SK-N-SH (cell line): ENCODE results near the gene CP. TPM values are rescaled to one million over a fixed set of nuclear protein-coding genes. Genes with fewer than 3 reads are reported as not detected.

Experiments
- CTCF ChIA-PET: fragments of 300-600, 350-600 bp; formaldehyde crosslinking; extraction: SDS; loops from one replicate; lab custom pipeline; 2021; lab: Yijun Ruan, JAX
- POLR2A ChIA-PET: fragments of 350-600 bp; sonication (Branson Sonifier 250); formaldehyde crosslinking; extraction: SDS; loops from one replicate; lab custom pipeline; 2020; ENCODE audit warnings: antibody characterized with exemption, inconsistent platforms; lab: Yijun Ruan, JAX
- DNase-seq: peaks from one replicate; pipeline ENCODE4 v3.0.0; 2012
- H2AFZ ChIP-seq: fragments of 200-600 bp; sonication (generic); 2 replicates; pipeline ENCODE4 v1.8.1; 2016; ENCODE audit warnings: antibody characterized with exemption, mild to moderate bottlenecking, low read depth
- H3F3A ChIP-seq: fragments of 200-600 bp; sonication (generic); replicated peaks from 2 replicates; pipeline ENCODE3; 2016; ENCODE audit warnings: antibody characterized with exemption, mild to moderate bottlenecking; ENCODE audit not compliant: insufficient read depth
- H3K27ac ChIP-seq, 2 experiments: fragments of 200-500 bp in 1 of 2; fragments of 200-600 bp in 1 of 2; sonication (Bioruptor generic) in 1 of 2; sonication (generic), shearing (Covaris generic) in 1 of 2; 2 replicates each; pipeline versions ENCODE4 v1.5.1 to v1.6.1; 2014 to 2016; ENCODE audit warnings: low read depth in 2 of 2, inconsistent platforms in 1 of 2, low read length in 1 of 2, mild to moderate bottlenecking in 1 of 2, mixed read lengths in 1 of 2
- H3K27me3 ChIP-seq: fragments of 200-600 bp; sonication (generic), shearing (Covaris generic); 2 replicates; pipeline ENCODE4 v1.6.1; 2016; ENCODE audit warnings: mixed run types; ENCODE audit not compliant: insufficient read depth
- H3K36me3 ChIP-seq, 2 experiments: fragments of 200-500 bp in 1 of 2; fragments of 200-600 bp in 1 of 2; sonication (Bioruptor generic) in 1 of 2; sonication (generic) in 1 of 2; replicated peaks in 1 of 2; 2 replicates each; pipeline versions ENCODE3 to v1.5.1; 2014 to 2016; ENCODE audit warnings: low read length in 1 of 2, mild to moderate bottlenecking in 1 of 2; ENCODE audit not compliant: insufficient read depth in 2 of 2, control insufficient read depth in 1 of 2
- H3K4me1 ChIP-seq, 2 experiments: fragments of 200-500 bp in 1 of 2; fragments of 200-600 bp in 1 of 2; sonication (Bioruptor generic) in 1 of 2; sonication (generic), shearing (Covaris generic) in 1 of 2; 2 replicates each; pipeline versions ENCODE4 v1.5.1 to v1.6.1; 2014 to 2016; ENCODE audit warnings: low read depth in 1 of 2, low read length in 1 of 2, mixed run types in 1 of 2; ENCODE audit not compliant: insufficient read depth in 2 of 2, control insufficient read depth in 1 of 2
- H3K4me2 ChIP-seq: fragments of 200-600 bp; sonication (generic), shearing (Covaris generic); 2 replicates; pipeline ENCODE4 v1.6.1; 2017; ENCODE audit warnings: mixed run types
- H3K4me3 ChIP-seq, 2 experiments: fragments of 200-500 bp in 1 of 2; fragments of 200-600 bp in 1 of 2; sonication (Bioruptor generic) in 1 of 2; sonication (generic), shearing (Covaris generic) in 1 of 2; 2 replicates each; pipeline versions ENCODE4 v1.5.1 to v1.8.1; 2014 to 2016; ENCODE audit warnings: low read depth in 2 of 2, inconsistent platforms in 1 of 2, low read length in 1 of 2, mild to moderate bottlenecking in 1 of 2, mixed read lengths in 1 of 2, moderate library complexity in 1 of 2
- H3K79me2 ChIP-seq: fragments of 200-600 bp; sonication (generic); 2 replicates; pipeline ENCODE4 v1.8.1; 2017; ENCODE audit warnings: mild to moderate bottlenecking; ENCODE audit not compliant: insufficient read depth
- H3K9ac ChIP-seq: fragments of 200-600 bp; sonication (generic); 2 replicates; pipeline ENCODE4 v1.6.1; 2017; ENCODE audit warnings: mixed run types
- H3K9me2 ChIP-seq: fragments of 200-600 bp; sonication (generic); 2 replicates; pipeline ENCODE4 v1.6.1; 2017; ENCODE audit warnings: mixed run types
- H3K9me3 ChIP-seq: fragments of 200-600 bp; sonication (generic); 2 replicates; pipeline ENCODE4 v1.6.1; 2017; ENCODE audit warnings: mixed run types, mild to moderate bottlenecking, moderate library complexity
- H4K20me1 ChIP-seq: fragments of 200-600 bp; sonication (generic); 2 replicates; pipeline ENCODE4 v1.6.1; 2017; ENCODE audit warnings: mild to moderate bottlenecking, mixed run types; ENCODE audit not compliant: insufficient read depth
- CHD2 ChIP-seq: fragments of 150-350 bp; IDR thresholded peaks from 2 replicates; pipeline ENCODE4 v1.6.1; 2018; ENCODE audit warnings: low read length; ENCODE audit not compliant: partially characterized antibody
- ELF1 ChIP-seq: IDR thresholded peaks from 2 replicates; pipeline ENCODE4 v1.4.0; 2012
- EP300 ChIP-seq, 2 experiments: IDR thresholded peaks; 2 replicates each; pipeline versions ENCODE4 v1.4.0 to v1.6.1; 2012; ENCODE audit warnings: borderline replicate concordance in 1 of 2, low read depth in 1 of 2, low read length in 1 of 2
- FOSL2 ChIP-seq: IDR thresholded peaks from 2 replicates; pipeline ENCODE4 v1.4.0; 2012; ENCODE audit warnings: low read depth, mild to moderate bottlenecking, moderate library complexity, borderline replicate concordance
- FOXJ3 ChIP-seq: sonication (generic); formaldehyde crosslinking; IDR thresholded peaks from 2 replicates; pipeline ENCODE4 v1.5.1; 2020; ENCODE audit warnings: mild to moderate bottlenecking, missing genetic modification reagents
- FOXM1 ChIP-seq: IDR thresholded peaks from 2 replicates; pipeline ENCODE4 v1.4.0; 2012; ENCODE audit warnings: low read depth, mild to moderate bottlenecking
- GABPA ChIP-seq: IDR thresholded peaks from 2 replicates; pipeline ENCODE4 v1.4.0; 2012; ENCODE audit warnings: low read depth, mild to moderate bottlenecking
- MXI1 ChIP-seq: IDR thresholded peaks from 2 replicates; pipeline ENCODE4 v1.6.1; 2012; ENCODE audit warnings: mild to moderate bottlenecking, low read depth, low read length, improper control_type of control experiment
- NFIC ChIP-seq: IDR thresholded peaks from 2 replicates; pipeline ENCODE4 v1.4.0; 2012; ENCODE audit warnings: borderline replicate concordance
- NRF1 ChIP-seq: IDR thresholded peaks from 2 replicates; pipeline ENCODE4 v1.6.1; 2012; ENCODE audit warnings: low read depth, mild to moderate bottlenecking, low read length
- POLR2AphosphoS5 ChIP-seq: IDR thresholded peaks from 2 replicates; pipeline ENCODE4 v1.6.1; 2012; ENCODE audit warnings: low read depth, low read length
- RFX5 ChIP-seq: IDR thresholded peaks from 2 replicates; pipeline ENCODE4 v1.6.1; 2012; ENCODE audit warnings: mild to moderate bottlenecking, improper control_type of control experiment, low read length
- SMC3 ChIP-seq: IDR thresholded peaks from 2 replicates; pipeline ENCODE4 v1.6.1; 2012; ENCODE audit warnings: low read depth, low read length, improper control_type of control experiment
- WGBS: methylation state at CpG from one replicate; pipeline ENCODE4 v1.1.6; 2017; ENCODE audit warnings: low lambda C conversion rate; 5-methylcytosine and 5-hydroxymethylcytosine counted together
- polyA plus RNA-seq, 3 experiments: library from polyadenylated mRNA; depleted of rRNA; stranded (reverse); fragments of >200 nt; gene quantifications; 2 replicates each; pipeline ENCODE4 v1.2.3, GENCODE V29; 2012
- TF ChIP-seq, protein P1 (sequence below): fragments of 150-350 bp; IDR thresholded peaks from 2 replicates; pipeline ENCODE4 v1.6.1; 2017; ENCODE audit warnings: antibody characterized with exemption, low read length, low read depth, borderline replicate concordance
- TF ChIP-seq, protein P2 (sequence below): IDR thresholded peaks from 2 replicates; pipeline ENCODE4 v1.4.0; 2012; ENCODE audit warnings: low read depth, borderline replicate concordance
- TF ChIP-seq, protein P3 (sequence below): IDR thresholded peaks from 2 replicates; pipeline ENCODE4; 2012
- TF ChIP-seq, protein P4 (sequence below): fragments of 200-600 bp; sonication (generic); IDR thresholded peaks from 2 replicates; pipeline ENCODE4 v1.6.1; 2017; ENCODE audit warnings: antibody characterized with exemption, mild to moderate bottlenecking, moderate library complexity
- TF ChIP-seq, protein P5 (sequence below): IDR thresholded peaks from 2 replicates; pipeline ENCODE4 v1.4.0; 2012; ENCODE audit warnings: low read depth, borderline replicate concordance

The CP gene
- polyA plus RNA-seq, 1 of the 3 experiments (the other 2 are of a cell fraction), result not detected

DNA sequence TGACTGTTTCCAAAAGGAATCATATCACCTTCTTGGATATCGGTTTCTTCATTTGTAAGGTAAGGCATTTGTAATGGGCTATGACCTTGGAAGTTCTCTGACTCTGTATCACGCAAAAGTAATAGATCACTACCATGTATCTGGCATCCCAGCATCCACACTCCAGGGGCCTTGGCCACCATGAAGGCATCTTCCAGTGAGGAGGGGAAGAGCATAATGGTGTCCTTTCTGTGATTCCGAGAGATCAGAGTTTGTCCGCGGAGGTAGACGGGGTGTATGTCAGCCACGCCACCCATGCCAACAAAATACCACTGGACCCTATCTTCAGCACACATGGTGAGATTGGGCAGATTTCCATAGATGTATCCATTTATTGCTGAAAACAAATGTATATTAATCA is 48.1 kb upstream of the CP start:
- Histone ChIP-seq H3K9ac (no peak overlapping the region), H2AFZ (no peak overlapping the region), H3K79me2 (no peaks in the 10 kb centered on the region), H3K4me2 (0 out of 2 replicates have a peak overlapping the region, but pooled peaks have one; percentile 22), H3K27me3 (no peaks in the 10 kb centered on the region), H3K4me3 (no peak overlapping the region), H4K20me1 (no peaks in the 10 kb centered on the region), H3K9me2 (no peaks in the 10 kb centered on the region), H3K9me3 (no peaks in the 10 kb centered on the region), H3K4me1 (peaks cover 0 to 4% of the 10 kb centered on the region in 2 experiments; a peak in 1 of 4 replicates), H3F3A (no peaks in the 10 kb centered on the region), H3K27ac (peak overlapping the region in 1 of 2 experiments; percentile 26; a peak in 1 of 4 replicates), H3K36me3 (no peaks in the 10 kb centered on the region)
- DNase-seq, result no peak
- ChIA-PET POLR2A (no interaction called here), CTCF (interaction anchor here (0.9 to 2.1 kb wide), 2 partner anchors 140 to 315 kb away, joined by 3 to 5 read pairs; partner anchors contain the start of gene HPS3)
- 99% methylated on average over 7 of the region's 7 CpGs for WGBS
- TF ChIP-seq GABPA (no peak), FOSL2 (no peak), ELF1 (no peak), CHD2 (no peak)
- TF ChIP-seq, protein P1, sequence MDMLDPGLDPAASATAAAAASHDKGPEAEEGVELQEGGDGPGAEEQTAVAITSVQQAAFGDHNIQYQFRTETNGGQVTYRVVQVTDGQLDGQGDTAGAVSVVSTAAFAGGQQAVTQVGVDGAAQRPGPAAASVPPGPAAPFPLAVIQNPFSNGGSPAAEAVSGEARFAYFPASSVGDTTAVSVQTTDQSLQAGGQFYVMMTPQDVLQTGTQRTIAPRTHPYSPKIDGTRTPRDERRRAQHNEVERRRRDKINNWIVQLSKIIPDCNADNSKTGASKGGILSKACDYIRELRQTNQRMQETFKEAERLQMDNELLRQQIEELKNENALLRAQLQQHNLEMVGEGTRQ, result no peak

DNA sequence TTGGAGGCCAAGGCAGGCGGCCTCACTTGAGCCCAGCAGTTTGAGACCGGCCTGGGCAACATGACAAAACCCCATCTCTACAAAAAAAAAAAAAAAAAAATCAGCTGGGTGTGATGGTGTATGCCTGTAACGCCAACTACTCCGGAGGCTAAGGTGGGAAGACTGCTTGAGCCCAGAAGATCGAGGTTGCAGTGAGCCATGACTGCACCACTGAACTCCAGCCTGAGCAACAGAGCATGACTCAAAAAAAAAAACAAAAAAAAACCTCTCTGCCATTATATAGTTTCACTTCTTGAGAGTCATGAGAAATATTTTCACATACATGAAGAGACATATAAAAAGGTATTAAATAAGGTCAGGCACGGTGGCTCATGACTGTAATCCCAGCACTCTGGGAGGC is 45.9 kb upstream of the CP start:
- Histone ChIP-seq H3K4me2 (no peak overlapping the region), H3K9me3 (no peaks in the 10 kb centered on the region), H3K9me2 (no peaks in the 10 kb centered on the region), H3K4me1 (peaks cover 0 to 4% of the 10 kb centered on the region in 2 experiments; a peak in 1 of 4 replicates), H2AFZ (no peak overlapping the region), H3F3A (no peaks in the 10 kb centered on the region), H3K79me2 (no peaks in the 10 kb centered on the region), H3K4me3 (no peak overlapping the region), H3K27me3 (no peaks in the 10 kb centered on the region), H3K9ac (no peak overlapping the region), H3K36me3 (no peaks in the 10 kb centered on the region), H3K27ac (no peak overlapping the region), H4K20me1 (no peaks in the 10 kb centered on the region)
- CTCF ChIA-PET, result interaction anchor here (1.3 to 2.1 kb wide), 3 partner anchors 138 to 312 kb away, joined by 5 to 8 read pairs (median 5); partner anchors contain the start of gene HPS3
- POLR2A ChIA-PET, result no interaction called here
- no peak for DNase-seq
- 97% methylated on average over 6 of the region's 6 CpGs for WGBS
- no peak for TF ChIP-seq FOXM1
- no peak for TF ChIP-seq FOXJ3 (CRISPR knock-in tag)
- no peak for TF ChIP-seq MXI1
- no peak for TF ChIP-seq NFIC
- TF ChIP-seq, protein P2, sequence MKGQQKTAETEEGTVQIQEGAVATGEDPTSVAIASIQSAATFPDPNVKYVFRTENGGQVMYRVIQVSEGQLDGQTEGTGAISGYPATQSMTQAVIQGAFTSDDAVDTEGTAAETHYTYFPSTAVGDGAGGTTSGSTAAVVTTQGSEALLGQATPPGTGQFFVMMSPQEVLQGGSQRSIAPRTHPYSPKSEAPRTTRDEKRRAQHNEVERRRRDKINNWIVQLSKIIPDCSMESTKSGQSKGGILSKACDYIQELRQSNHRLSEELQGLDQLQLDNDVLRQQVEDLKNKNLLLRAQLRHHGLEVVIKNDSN, result no peak
- no peak for TF ChIP-seq RFX5
- TF ChIP-seq, protein P3, sequence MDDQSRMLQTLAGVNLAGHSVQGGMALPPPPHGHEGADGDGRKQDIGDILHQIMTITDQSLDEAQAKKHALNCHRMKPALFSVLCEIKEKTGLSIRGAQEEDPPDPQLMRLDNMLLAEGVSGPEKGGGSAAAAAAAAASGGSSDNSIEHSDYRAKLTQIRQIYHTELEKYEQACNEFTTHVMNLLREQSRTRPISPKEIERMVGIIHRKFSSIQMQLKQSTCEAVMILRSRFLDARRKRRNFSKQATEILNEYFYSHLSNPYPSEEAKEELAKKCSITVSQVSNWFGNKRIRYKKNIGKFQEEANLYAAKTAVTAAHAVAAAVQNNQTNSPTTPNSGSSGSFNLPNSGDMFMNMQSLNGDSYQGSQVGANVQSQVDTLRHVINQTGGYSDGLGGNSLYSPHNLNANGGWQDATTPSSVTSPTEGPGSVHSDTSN, result no peak
- TF ChIP-seq, protein P4, sequence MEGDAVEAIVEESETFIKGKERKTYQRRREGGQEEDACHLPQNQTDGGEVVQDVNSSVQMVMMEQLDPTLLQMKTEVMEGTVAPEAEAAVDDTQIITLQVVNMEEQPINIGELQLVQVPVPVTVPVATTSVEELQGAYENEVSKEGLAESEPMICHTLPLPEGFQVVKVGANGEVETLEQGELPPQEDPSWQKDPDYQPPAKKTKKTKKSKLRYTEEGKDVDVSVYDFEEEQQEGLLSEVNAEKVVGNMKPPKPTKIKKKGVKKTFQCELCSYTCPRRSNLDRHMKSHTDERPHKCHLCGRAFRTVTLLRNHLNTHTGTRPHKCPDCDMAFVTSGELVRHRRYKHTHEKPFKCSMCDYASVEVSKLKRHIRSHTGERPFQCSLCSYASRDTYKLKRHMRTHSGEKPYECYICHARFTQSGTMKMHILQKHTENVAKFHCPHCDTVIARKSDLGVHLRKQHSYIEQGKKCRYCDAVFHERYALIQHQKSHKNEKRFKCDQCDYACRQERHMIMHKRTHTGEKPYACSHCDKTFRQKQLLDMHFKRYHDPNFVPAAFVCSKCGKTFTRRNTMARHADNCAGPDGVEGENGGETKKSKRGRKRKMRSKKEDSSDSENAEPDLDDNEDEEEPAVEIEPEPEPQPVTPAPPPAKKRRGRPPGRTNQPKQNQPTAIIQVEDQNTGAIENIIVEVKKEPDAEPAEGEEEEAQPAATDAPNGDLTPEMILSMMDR, result no peak
- TF ChIP-seq POLR2AphosphoS5, result no peak
- TF ChIP-seq, protein P5, sequence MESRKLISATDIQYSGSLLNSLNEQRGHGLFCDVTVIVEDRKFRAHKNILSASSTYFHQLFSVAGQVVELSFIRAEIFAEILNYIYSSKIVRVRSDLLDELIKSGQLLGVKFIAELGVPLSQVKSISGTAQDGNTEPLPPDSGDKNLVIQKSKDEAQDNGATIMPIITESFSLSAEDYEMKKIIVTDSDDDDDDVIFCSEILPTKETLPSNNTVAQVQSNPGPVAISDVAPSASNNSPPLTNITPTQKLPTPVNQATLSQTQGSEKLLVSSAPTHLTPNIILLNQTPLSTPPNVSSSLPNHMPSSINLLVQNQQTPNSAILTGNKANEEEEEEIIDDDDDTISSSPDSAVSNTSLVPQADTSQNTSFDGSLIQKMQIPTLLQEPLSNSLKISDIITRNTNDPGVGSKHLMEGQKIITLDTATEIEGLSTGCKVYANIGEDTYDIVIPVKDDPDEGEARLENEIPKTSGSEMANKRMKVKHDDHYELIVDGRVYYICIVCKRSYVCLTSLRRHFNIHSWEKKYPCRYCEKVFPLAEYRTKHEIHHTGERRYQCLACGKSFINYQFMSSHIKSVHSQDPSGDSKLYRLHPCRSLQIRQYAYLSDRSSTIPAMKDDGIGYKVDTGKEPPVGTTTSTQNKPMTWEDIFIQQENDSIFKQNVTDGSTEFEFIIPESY, result no peak
- TF ChIP-seq FOSL2, result no peak
- TF ChIP-seq EP300 (IDR thresholded peaks at IDR 0.05; ENCODE audit: borderline replicate concordance in 1 of 2, low read depth in 1 of 2, low read length in 1 of 2), result no peak
- no peak for TF ChIP-seq SMC3
- TF ChIP-seq CHD2, result no peak
- TF ChIP-seq NRF1, result no peak
- TF ChIP-seq, protein P1, result no peak
- TF ChIP-seq ELF1, result no peak
